ENCODE data around the gene PRR23C.

PRR23C gene

DNA sequence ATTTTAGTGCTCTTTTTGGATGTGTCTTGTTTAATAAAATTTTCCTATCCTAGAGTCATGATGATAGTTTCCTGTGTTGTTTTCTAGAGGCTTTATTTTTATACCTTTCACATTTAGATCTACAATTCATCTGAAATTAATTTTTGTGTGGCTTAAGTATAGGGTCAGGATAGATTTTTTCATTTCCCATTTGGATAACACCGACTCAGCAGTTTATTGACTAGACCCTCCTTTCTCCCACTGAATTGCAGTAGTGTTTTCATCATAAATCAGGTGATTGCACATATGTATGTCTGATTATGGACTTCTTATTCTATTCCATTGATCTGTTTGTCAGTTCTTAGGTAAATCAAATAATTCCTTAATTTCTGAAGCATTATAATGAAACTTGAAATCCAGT lies 49.0 kb downstream of the PRR23C start:
- no peak for DNase-seq

All from effector CD8-positive, alpha-beta T cell (primary cell).